ENCODE results near the gene VPS16. TPM values are rescaled to one million over a fixed set of nuclear protein-coding genes. Genes with fewer than 3 reads are reported as not detected.
A peak's percentile ranks its signal among the peaks of the same experiment; 100 is the strongest.

Gene VPS16
- total and polyA plus RNA-seq, 2 of the 13 experiments (the other 11 are each of a cell fraction or from before 2014, with no cell fraction given): 34.2 to 35.4 TPM

- 0 out of 2 replicates have a peak, but pooled peaks have one; percentile 9 for TF ChIP-seq ARID3A (IDR thresholded peaks at IDR 0.05; ENCODE audit: low read depth, low read length)
- TF ChIP-seq ZNF775 (CRISPR knock-in tag; IDR thresholded peaks at IDR 0.05; ENCODE audit: borderline replicate concordance): peak; percentile 52; the same call in 1 of the 2 replicates
- TF ChIP-seq KDM2A (CRISPR knock-in tag; IDR thresholded peaks at IDR 0.05; ENCODE audit: borderline replicate concordance, low read depth): peak; percentile 96
- TF ChIP-seq ZNF841 (CRISPR knock-in tag; IDR thresholded peaks at IDR 0.05; ENCODE audit: borderline replicate concordance): peak; percentile 80; the same call in 1 of the 2 replicates
- TF ChIP-seq GFI1 (CRISPR knock-in tag; IDR thresholded peaks at IDR 0.05; ENCODE audit: borderline replicate concordance): peak; percentile 53; the same call in 1 of the 2 replicates
- TF ChIP-seq FOXM1 (CRISPR knock-in tag; IDR thresholded peaks at IDR 0.05): 0 out of 2 replicates have a peak, but pooled peaks have one; percentile 21
- TF ChIP-seq PTBP1 (IDR thresholded peaks at IDR 0.05; ENCODE audit: low read depth, low read length, poor library complexity, severe bottlenecking): no peak
- TF ChIP-seq GLI4 (CRISPR knock-in tag; IDR thresholded peaks at IDR 0.05; ENCODE audit: borderline replicate concordance): peak; percentile 95; the same call in 1 of the 2 replicates
- peak; percentile 52 for TF ChIP-seq TBL1XR1 (IDR thresholded peaks at IDR 0.05; ENCODE audit: borderline replicate concordance, low read length, partially characterized antibody)
- no peak for TF ChIP-seq SOX13 (IDR thresholded peaks at IDR 0.05)
- TF ChIP-seq SOX13 (CRISPR knock-in tag; conservative IDR thresholded peaks at IDR 0.05 in 1 of 2, IDR thresholded peaks at IDR 0.05 in 1 of 2): peak in 1 of 2 experiments; percentile 63; a peak in 2 of 4 replicates
- TF ChIP-seq MED1 (CRISPR knock-in tag; IDR thresholded peaks at IDR 0.05): peak; percentile 79
- peak; percentile 72 for TF ChIP-seq JARID2 (CRISPR knock-in tag; IDR thresholded peaks at IDR 0.05; ENCODE audit: insufficient replicate concordance)
- peak; percentile 96; the same call in 1 of the 2 replicates for TF ChIP-seq HOXA9 (CRISPR knock-in tag; IDR thresholded peaks at IDR 0.05; ENCODE audit: borderline replicate concordance)
- TF ChIP-seq MAF1 (CRISPR knock-in tag; IDR thresholded peaks at IDR 0.05; ENCODE audit: borderline replicate concordance): peak; percentile 93
- TF ChIP-seq, protein P1, sequence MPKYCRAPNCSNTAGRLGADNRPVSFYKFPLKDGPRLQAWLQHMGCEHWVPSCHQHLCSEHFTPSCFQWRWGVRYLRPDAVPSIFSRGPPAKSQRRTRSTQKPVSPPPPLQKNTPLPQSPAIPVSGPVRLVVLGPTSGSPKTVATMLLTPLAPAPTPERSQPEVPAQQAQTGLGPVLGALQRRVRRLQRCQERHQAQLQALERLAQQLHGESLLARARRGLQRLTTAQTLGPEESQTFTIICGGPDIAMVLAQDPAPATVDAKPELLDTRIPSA (CRISPR knock-in tag; IDR thresholded peaks at IDR 0.05; ENCODE audit: borderline replicate concordance): 0 out of 2 replicates have a peak, but pooled peaks have one; percentile 66
- TF ChIP-seq POGZ (CRISPR knock-in tag; IDR thresholded peaks at IDR 0.05): peak; percentile 92
- TF ChIP-seq, protein P2, sequence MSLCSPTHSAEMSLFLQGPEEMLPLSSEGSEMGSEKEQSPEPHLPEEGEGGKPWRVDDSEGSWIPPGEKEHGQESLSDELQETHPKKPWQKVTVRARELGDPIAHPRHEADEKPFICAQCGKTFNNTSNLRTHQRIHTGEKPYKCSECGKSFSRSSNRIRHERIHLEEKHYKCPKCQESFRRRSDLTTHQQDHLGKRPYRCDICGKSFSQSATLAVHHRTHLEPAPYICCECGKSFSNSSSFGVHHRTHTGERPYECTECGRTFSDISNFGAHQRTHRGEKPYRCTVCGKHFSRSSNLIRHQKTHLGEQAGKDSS (CRISPR knock-in tag; IDR thresholded peaks at IDR 0.05; ENCODE audit: borderline replicate concordance, low read depth): peak; percentile 64; the same call in 1 of the 2 replicates
- peak; percentile 85 for TF ChIP-seq SMAD3 (CRISPR knock-in tag; IDR thresholded peaks at IDR 0.05)
- no peak for TF ChIP-seq FOXP1 (IDR thresholded peaks at IDR 0.05)
- TF ChIP-seq FOXP1 (CRISPR knock-in tag; IDR thresholded peaks at IDR 0.05): no peak
- TF ChIP-seq ZNF253 (CRISPR knock-in tag; IDR thresholded peaks at IDR 0.05; ENCODE audit: borderline replicate concordance): no peak
These were observed at the start of gene VPS16, which contains the start of gene PCED1A (continued) for GRCh38 chr20:2840138-2840966.

Measured in HepG2 (cell line).